Measurements from ENCODE around the gene ADARB2.

The ADARB2 gene

DNA sequence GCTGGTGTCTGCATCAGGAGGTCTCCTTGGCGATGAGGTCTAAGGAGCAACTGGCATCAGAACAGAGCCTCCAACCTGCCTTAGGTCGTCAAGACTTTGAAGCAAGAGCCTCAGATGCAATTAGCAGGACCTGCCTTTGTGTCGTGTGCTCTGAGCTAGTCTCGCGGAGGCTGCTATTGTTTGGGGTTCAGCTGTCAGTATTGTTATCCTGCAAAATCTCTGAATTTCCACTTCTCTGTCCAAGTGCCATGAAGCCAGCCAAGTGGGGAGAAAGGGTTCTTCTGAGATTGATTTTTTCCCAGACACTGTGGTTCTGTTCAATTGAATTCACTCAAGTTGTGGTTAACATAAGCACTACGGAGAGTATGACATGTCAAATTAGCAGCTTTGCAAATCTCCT lies 78.7 kb downstream of the ADARB2 start:
- no peak for TF ChIP-seq EZH2phosphoT487 (IDR thresholded peaks at IDR 0.05; ENCODE audit: borderline replicate concordance, low read length)
- TF ChIP-seq, protein P1, sequence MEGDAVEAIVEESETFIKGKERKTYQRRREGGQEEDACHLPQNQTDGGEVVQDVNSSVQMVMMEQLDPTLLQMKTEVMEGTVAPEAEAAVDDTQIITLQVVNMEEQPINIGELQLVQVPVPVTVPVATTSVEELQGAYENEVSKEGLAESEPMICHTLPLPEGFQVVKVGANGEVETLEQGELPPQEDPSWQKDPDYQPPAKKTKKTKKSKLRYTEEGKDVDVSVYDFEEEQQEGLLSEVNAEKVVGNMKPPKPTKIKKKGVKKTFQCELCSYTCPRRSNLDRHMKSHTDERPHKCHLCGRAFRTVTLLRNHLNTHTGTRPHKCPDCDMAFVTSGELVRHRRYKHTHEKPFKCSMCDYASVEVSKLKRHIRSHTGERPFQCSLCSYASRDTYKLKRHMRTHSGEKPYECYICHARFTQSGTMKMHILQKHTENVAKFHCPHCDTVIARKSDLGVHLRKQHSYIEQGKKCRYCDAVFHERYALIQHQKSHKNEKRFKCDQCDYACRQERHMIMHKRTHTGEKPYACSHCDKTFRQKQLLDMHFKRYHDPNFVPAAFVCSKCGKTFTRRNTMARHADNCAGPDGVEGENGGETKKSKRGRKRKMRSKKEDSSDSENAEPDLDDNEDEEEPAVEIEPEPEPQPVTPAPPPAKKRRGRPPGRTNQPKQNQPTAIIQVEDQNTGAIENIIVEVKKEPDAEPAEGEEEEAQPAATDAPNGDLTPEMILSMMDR (IDR thresholded peaks at IDR 0.05; ENCODE audit: low read depth, low read length, poor library complexity, severe bottlenecking) = no peak
- Histone ChIP-seq H3K36me3 (ENCODE audit: control insufficient read depth, low read length) (no peaks in the 10 kb centered on the region), H3K9me3 (ENCODE audit: control insufficient read depth, insufficient read depth, low read length) (no peaks in the 10 kb centered on the region), H3K9me2 (replicated peaks; ENCODE audit: control insufficient read depth, low read length) (no peaks in the 10 kb centered on the region), H3F3A (ENCODE audit: control insufficient read depth, insufficient read depth) (no peaks in the 10 kb centered on the region), H3K4me2 (ENCODE audit: low read length) (no peak overlapping the region), H4K20me1 (ENCODE audit: control insufficient read depth, insufficient read depth, low read depth, low read length) (no peaks in the 10 kb centered on the region), H3K27ac (ENCODE audit: low read depth, low read length) (no peak overlapping the region), H3K4me3 (ENCODE audit: low read length) (no peak overlapping the region), H3K79me2 (ENCODE audit: control insufficient read depth, low read length) (no peaks in the 10 kb centered on the region), H3K4me1 (ENCODE audit: control insufficient read depth, low read length) (peaks cover 29% of the 10 kb centered on the region), H3K27me3 (ENCODE audit: control insufficient read depth, low read length) (peaks cover 39% of the 10 kb centered on the region)

DNA sequence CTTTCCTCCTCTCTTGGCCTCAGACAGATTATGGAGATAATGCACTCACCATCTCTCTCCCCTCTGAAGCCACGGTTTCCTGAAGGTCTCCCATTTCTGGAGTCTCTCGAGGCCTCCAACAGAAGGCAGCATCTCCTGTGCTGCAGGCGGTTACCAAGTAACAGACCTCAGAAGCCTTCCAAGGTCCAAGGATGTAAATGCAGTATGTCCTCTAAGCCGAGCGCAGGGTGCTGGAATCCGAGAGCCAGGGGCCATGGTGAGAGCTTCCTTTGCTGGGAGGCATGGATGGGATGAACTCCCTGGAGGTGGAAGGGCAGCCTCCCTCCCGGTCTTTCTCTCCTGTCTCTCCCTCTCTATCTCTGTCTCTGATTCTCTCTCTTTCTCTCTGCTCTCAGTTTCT lies 79.8 kb downstream of the ADARB2 start:
- Histone ChIP-seq H3K27ac (ENCODE audit: low read depth, low read length) (no peak overlapping the region), H3K4me1 (ENCODE audit: control insufficient read depth, low read length) (peaks cover 21% of the 10 kb centered on the region), H3K36me3 (ENCODE audit: control insufficient read depth, low read length) (no peaks in the 10 kb centered on the region), H3K4me3 (ENCODE audit: low read length) (no peak overlapping the region), H3K79me2 (ENCODE audit: control insufficient read depth, low read length) (no peaks in the 10 kb centered on the region), H4K20me1 (ENCODE audit: control insufficient read depth, insufficient read depth, low read depth, low read length) (no peaks in the 10 kb centered on the region), H3K9me3 (ENCODE audit: control insufficient read depth, insufficient read depth, low read length) (no peaks in the 10 kb centered on the region), H3K9me2 (replicated peaks; ENCODE audit: control insufficient read depth, low read length) (no peaks in the 10 kb centered on the region), H3F3A (ENCODE audit: control insufficient read depth, insufficient read depth) (no peaks in the 10 kb centered on the region), H3K27me3 (ENCODE audit: control insufficient read depth, low read length) (peaks cover 34% of the 10 kb centered on the region), H3K4me2 (ENCODE audit: low read length) (no peak overlapping the region)
- TF ChIP-seq, protein P1 (IDR thresholded peaks at IDR 0.05; ENCODE audit: low read depth, low read length, poor library complexity, severe bottlenecking) = no peak
- TF ChIP-seq EZH2phosphoT487 (IDR thresholded peaks at IDR 0.05; ENCODE audit: borderline replicate concordance, low read length) = no peak

DNA sequence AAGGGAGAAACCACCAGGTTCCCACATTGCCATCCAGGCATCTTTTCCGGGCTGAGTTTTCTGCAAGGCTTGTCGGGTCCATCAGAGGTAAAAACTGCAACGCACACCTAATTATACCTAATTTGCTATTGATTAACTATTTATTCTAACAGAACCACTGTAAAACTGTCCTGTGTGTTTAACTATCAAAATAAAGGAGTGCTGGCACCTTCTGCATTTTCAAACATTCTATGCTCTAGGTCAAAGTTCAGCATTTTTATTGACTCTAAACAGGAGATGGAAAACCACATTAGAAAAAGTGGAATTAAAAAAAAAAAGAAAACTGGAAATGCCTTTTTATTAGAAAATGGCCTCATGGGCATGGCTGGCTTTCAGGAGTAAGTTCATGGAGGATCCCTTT lies 82.0 kb downstream of the ADARB2 start:
- Histone ChIP-seq H3K4me1 (ENCODE audit: control insufficient read depth, low read length) (peaks cover 4% of the 10 kb centered on the region; the same call in 1 of the 2 replicates), H3F3A (ENCODE audit: control insufficient read depth, insufficient read depth) (no peaks in the 10 kb centered on the region), H4K20me1 (ENCODE audit: control insufficient read depth, insufficient read depth, low read depth, low read length) (no peaks in the 10 kb centered on the region), H3K4me2 (ENCODE audit: low read length) (no peak overlapping the region), H3K27me3 (ENCODE audit: control insufficient read depth, low read length) (peaks cover 31% of the 10 kb centered on the region), H3K27ac (ENCODE audit: low read depth, low read length) (no peak overlapping the region), H3K9me3 (ENCODE audit: control insufficient read depth, insufficient read depth, low read length) (no peaks in the 10 kb centered on the region), H3K36me3 (ENCODE audit: control insufficient read depth, low read length) (no peaks in the 10 kb centered on the region), H3K79me2 (ENCODE audit: control insufficient read depth, low read length) (no peaks in the 10 kb centered on the region), H3K9me2 (replicated peaks; ENCODE audit: control insufficient read depth, low read length) (no peaks in the 10 kb centered on the region), H3K4me3 (ENCODE audit: low read length) (no peak overlapping the region)
- no peak for TF ChIP-seq EZH2phosphoT487 (IDR thresholded peaks at IDR 0.05; ENCODE audit: borderline replicate concordance, low read length)
- TF ChIP-seq, protein P1 (IDR thresholded peaks at IDR 0.05; ENCODE audit: low read depth, low read length, poor library complexity, severe bottlenecking) = no peak

All from DOHH2 (cell line).